Left ventricle myocardium superior (tissue), 1 donor: Measurements from ENCODE around the gene RNU6-9. TPM values are rescaled to one million over a fixed set of nuclear protein-coding genes. Genes with fewer than 3 reads are reported as not detected.
"Not testable (repeated sequence)": the region's sequence is repeated elsewhere in the genome, so short reads cannot be mapped to it uniquely, and the experiment has no call there.

Experiments
- ATAC-seq: fragments of 200-7000 bp; cut with Tn5 transposase; one replicate; pipeline ENCODE4 v1.9.1; 2020; ENCODE audit warnings: mild to moderate bottlenecking, moderate library complexity
- DNase-seq: peaks from one replicate; pipeline ENCODE4 v3.0.0-alpha.2; 2020
- intact Hi-C: fragments of 100-400 bp; cut with micrococcal nuclease; formaldehyde crosslinking; loops from one replicate; pipeline ENCODE4 v1.11.0; 2022
- total RNA-seq: library from RNA; stranded (reverse); fragmentation: NEBNext Ultra II Directional; extraction: Animal tissue kit (Norgen Biotek cat#: 25700); gene quantifications from one replicate; pipeline ENCODE4 v1.2.1, GENCODE V29; 2021
- donor health status: DM: no; HTN: yes; CAD: no; lungs with severe emphysema.

RNU6-9 gene
- total RNA-seq, 1 donor from 2014 or later, result not detected

- ATAC-seq, result no peak
- no peak for DNase-seq
- intact Hi-C loops, result no loop called here
Observed at GRCh38 chr19:873561-874041, 19.7 kb upstream of the RNU6-9 start.

- DNase-seq (no peak), ATAC-seq (no peak)
- intact Hi-C loops, result no loop called here
Observed at GRCh38 chr19:875265-875879, 17.9 kb upstream of the RNU6-9 start.

GRCh38 chr19:876089-876488, 17.2 kb upstream of the RNU6-9 start:
- no peak for DNase-seq
- intact Hi-C loops, result no loop called here
- no peak for ATAC-seq

GRCh38 chr19:876780-877314, 16.4 kb upstream of the RNU6-9 start:
- DNase-seq, result no peak
- no peak for ATAC-seq
- intact Hi-C loops, result no loop called here

- intact Hi-C loops, DNase-seq, ATAC-seq: not testable (repeated sequence)
Observed at GRCh38 chr19:877992-878660, 15.2 kb upstream of the RNU6-9 start.

GRCh38 chr19:878751-879561, 14.3 kb upstream of the RNU6-9 start:
- DNase-seq, ATAC-seq, intact Hi-C loops: not testable (repeated sequence)

- ATAC-seq (no peak), DNase-seq (no peak)
- intact Hi-C loops, result no loop called here
Observed at GRCh38 chr19:879711-880438, 13.4 kb upstream of the RNU6-9 start.

GRCh38 chr19:881385-882071, 11.8 kb upstream of the RNU6-9 start:
- no peak for DNase-seq
- no peak for ATAC-seq
- intact Hi-C loops, result no loop called here

GRCh38 chr19:882871-883497, 10.3 kb upstream of the RNU6-9 start:
- ATAC-seq (no peak), DNase-seq (no peak)
- intact Hi-C loops, result no loop called here

- intact Hi-C loops, result no loop called here
- DNase-seq (no peak), ATAC-seq (no peak)
Observed at GRCh38 chr19:883661-884211, 9.5 kb upstream of the RNU6-9 start.

- intact Hi-C loops, result no loop called here
- DNase-seq, result no peak
- no peak for ATAC-seq
Observed at GRCh38 chr19:884420-885211, 8.7 kb upstream of the RNU6-9 start.

GRCh38 chr19:885536-886224, 7.6 kb upstream of the RNU6-9 start:
- intact Hi-C loops, result no loop called here
- ATAC-seq (no peak), DNase-seq (no peak)

GRCh38 chr19:887072-887471, 6.2 kb upstream of the RNU6-9 start:
- intact Hi-C loops, result no loop called here
- DNase-seq (peak; percentile 20), ATAC-seq (no peak)

- intact Hi-C loops, result no loop called here
- ATAC-seq, result no peak
Observed at GRCh38 chr19:887599-887998, 5.7 kb upstream of the RNU6-9 start.

GRCh38 chr19:888581-889385, 4.5 kb upstream of the RNU6-9 start:
- ATAC-seq, result no peak
- peak; percentile 16 for DNase-seq
- intact Hi-C loops, result no loop called here

More at GRCh38 chr19:887599-887998, 5.7 kb upstream of the RNU6-9 start:
- no peak for DNase-seq
